ENCODE measurements around the gene BRCA1.

BRCA1 gene

DNA sequence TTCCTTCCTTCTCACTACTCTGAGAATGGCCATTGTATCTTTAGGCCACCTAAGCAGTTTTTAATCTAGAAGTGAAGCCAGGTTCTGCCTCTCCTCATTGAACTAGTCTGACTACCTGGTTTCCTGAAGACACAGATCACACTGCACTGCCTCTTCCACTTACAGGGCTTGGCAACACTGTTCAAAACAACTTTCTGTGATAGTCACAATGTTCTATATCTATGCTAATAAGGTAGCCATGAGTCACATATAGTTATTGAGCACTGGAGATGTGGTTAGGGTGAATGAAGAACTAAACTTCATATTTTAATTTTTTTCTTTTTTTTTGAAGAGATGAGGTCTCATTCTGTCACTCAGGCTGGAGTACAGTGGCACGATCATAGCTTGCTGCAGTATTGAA lies 73.2 kb downstream of the BRCA1 start:
- no peak for DNase-seq (ENCODE audit: low read depth)
- TF ChIP-seq, protein P1, sequence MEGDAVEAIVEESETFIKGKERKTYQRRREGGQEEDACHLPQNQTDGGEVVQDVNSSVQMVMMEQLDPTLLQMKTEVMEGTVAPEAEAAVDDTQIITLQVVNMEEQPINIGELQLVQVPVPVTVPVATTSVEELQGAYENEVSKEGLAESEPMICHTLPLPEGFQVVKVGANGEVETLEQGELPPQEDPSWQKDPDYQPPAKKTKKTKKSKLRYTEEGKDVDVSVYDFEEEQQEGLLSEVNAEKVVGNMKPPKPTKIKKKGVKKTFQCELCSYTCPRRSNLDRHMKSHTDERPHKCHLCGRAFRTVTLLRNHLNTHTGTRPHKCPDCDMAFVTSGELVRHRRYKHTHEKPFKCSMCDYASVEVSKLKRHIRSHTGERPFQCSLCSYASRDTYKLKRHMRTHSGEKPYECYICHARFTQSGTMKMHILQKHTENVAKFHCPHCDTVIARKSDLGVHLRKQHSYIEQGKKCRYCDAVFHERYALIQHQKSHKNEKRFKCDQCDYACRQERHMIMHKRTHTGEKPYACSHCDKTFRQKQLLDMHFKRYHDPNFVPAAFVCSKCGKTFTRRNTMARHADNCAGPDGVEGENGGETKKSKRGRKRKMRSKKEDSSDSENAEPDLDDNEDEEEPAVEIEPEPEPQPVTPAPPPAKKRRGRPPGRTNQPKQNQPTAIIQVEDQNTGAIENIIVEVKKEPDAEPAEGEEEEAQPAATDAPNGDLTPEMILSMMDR (IDR thresholded peaks at IDR 0.05; ENCODE audit: control insufficient read depth, insufficient read depth, low read depth, low read length, missing control alignments), result no peak
- no peak overlapping the region for H3K4me3 ChIP-seq (ENCODE audit: control insufficient read depth, low read depth, low read length)

DNA sequence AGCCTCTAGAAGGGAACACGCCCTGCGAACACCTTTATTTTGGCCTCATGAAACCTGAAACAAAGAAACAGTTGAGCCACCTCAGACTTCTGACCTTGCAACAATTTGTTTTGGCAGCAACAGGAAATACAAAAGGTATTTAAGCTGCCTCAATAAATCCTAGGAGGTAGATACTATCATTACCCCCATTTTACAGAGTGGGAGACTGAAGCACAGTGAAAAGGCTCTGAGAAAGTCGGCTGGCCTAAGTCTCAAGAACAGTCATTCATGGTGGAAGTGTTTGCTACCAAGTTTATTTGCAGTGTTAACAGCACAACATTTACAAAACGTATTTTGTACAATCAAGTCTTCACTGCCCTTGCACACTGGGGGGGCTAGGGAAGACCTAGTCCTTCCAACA lies 81.1 kb downstream of the BRCA1 start:
- H3K4me3 ChIP-seq (ENCODE audit: control insufficient read depth, low read depth, low read length), result no peak overlapping the region
- no peak for DNase-seq (ENCODE audit: low read depth)
- TF ChIP-seq, protein P1 (IDR thresholded peaks at IDR 0.05; ENCODE audit: control insufficient read depth, insufficient read depth, low read depth, low read length, missing control alignments), result no peak

DNA sequence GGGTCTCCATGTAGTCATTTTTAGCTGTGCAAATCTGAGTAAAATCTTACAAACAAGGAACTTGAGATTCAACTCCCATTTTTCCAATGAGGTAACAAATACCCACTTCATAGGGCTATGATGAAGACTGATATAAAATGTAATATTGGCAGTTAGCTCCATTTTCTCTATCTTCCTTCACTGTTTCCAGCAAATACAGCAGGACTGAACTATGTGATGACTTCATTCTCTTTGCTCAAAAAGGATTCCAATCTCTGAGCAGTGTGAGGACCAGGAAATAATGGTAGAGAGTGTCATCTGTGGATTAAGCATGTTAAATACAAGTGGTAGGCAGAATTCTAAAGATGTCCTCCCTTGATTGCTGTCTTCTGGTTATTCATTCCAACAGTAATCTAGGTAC lies 81.9 kb downstream of the BRCA1 start:
- TF ChIP-seq, protein P1 (IDR thresholded peaks at IDR 0.05; ENCODE audit: control insufficient read depth, insufficient read depth, low read depth, low read length, missing control alignments), result no peak
- DNase-seq (ENCODE audit: low read depth), result no peak
- H3K4me3 ChIP-seq (ENCODE audit: control insufficient read depth, low read depth, low read length), result no peak overlapping the region

DNA sequence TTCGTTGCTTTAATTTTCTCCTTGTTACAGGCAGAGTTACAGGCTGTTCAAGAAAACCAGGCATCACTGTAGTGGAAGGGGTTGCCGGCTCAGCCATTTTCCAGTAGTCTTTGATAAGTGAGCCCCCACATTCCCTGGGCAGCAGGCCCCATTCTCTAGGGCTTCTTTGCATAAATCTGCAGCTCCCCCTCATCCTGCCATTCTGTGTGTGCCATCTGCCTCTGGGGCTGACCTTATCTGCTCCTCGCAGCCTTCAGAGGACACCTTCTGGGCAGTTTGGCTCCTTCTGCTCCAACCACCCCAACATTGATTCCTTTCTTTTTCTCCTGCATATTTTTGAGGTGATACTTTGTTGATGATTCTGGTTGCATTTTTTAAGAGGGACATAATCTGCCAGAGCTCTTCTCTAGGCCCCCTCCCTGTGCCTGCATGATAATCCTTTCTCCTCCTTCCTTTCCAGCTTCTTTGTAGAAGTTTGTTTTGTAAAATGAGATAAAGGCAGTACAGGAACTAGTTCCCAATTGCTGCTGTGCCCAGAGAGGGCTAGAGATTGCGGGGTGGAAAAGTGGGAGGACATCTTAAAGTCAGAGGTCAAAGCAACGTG lies 83.0 kb downstream of the BRCA1 start:
- no peak for DNase-seq (ENCODE audit: low read depth)
- TF ChIP-seq, protein P1 (IDR thresholded peaks at IDR 0.05; ENCODE audit: control insufficient read depth, insufficient read depth, low read depth, low read length, missing control alignments), result no peak
- no peak overlapping the region for H3K4me3 ChIP-seq (ENCODE audit: control insufficient read depth, low read depth, low read length)

DNA sequence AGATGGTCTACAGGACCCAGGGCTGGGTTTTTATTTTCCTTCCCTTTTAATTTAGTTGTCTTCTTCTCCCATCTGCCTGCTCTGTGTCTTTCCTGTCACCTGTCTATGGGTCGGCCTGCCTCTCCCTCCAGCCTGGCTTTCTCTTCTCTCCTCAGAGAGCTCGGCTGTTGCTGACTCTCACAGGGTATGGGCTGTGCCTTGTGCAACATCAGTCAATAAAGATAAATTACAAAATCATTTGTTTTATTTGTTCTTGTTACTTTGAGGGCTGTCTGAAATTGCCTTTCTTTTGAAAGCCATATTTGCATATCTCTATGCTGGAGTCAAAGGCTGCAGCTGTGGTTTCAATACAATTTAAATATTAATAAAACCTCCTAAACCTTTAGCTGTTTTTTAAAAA lies 84.5 kb downstream of the BRCA1 start:
- H3K4me3 ChIP-seq (ENCODE audit: control insufficient read depth, low read depth, low read length), result no peak overlapping the region
- DNase-seq (ENCODE audit: low read depth), result no peak
- TF ChIP-seq, protein P1 (IDR thresholded peaks at IDR 0.05; ENCODE audit: control insufficient read depth, insufficient read depth, low read depth, low read length, missing control alignments), result no peak

DNA sequence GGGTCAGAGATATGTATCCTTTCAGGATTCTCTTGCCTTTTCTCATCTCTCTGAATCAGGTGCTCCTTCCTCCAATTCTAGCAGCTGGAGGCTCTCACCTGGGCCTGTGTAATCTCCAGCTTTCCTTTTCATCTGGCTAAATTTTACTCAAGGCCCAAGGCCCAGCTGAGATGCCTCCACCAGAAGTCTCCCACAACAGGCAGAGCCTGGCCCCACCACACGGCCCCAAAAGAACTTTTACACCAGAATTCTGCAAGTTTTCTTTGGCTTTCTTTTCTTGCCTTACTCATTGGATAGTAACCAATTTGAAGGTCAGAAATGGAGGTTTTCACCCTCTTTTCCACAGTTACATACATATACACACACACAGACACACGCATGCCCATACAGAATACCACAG lies 85.5 kb downstream of the BRCA1 start:
- H3K4me3 ChIP-seq (ENCODE audit: control insufficient read depth, low read depth, low read length), result no peak overlapping the region
- TF ChIP-seq, protein P1 (IDR thresholded peaks at IDR 0.05; ENCODE audit: control insufficient read depth, insufficient read depth, low read depth, low read length, missing control alignments), result no peak
- DNase-seq (ENCODE audit: low read depth), result no peak

DNA sequence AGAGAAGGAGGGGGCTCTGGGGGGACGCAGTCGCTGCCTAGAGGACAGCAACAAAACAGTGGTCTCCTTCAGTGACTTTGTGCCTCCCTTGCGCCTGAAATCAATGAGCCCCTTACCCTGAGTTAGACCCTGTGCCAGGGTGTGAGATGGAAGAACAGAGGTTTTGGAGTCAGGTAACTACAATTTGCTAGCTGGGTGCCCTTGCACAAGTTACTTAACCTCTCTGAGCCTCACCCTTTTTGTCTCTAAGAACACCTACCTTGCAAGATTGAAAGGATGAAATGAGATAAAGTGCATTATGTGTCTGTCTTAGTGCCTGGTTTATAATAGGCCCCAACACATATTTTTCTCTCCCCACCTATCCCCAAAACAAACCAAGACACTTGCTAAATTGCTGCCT lies 90.3 kb downstream of the BRCA1 start:
- no peak for DNase-seq (ENCODE audit: low read depth)
- TF ChIP-seq, protein P1 (IDR thresholded peaks at IDR 0.05; ENCODE audit: control insufficient read depth, insufficient read depth, low read depth, low read length, missing control alignments), result no peak
- no peak overlapping the region for H3K4me3 ChIP-seq (ENCODE audit: control insufficient read depth, low read depth, low read length)
